ENCODE measurements around the gene NTN1. TPM values are rescaled to one million over a fixed set of nuclear protein-coding genes. Genes with fewer than 3 reads are reported as not detected.

NTN1 gene
- total RNA-seq, 2 donors from 2014 or later = 99.9 to 167 TPM

DNA sequence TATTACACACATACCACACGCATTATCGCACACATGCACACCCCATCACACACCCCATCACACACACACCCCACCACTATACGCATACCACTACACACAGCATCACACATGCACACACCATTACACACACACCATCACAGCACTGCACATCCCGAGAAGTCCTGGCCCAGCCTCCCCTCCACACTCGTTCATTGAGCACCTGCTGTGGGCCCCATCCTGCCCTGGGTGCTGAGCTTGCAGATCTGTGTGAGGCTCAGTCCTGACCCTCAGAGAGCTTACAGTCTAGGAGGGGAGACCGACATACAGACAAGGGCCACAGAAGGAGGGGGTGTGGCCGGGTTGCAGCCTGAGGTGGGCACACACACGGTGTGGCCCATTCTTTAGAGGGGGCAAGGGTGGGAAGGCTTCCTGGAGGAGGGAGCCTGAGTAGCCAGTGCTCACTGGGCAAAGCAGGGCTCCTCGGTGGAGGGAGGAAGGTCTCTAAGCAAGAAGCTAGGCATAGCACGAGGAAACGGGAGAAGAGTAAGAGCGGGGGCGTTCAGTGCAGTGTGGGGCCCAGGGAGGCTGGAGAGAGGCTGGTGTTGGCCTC lies 206.6 kb downstream of the NTN1 start:
- DNase-seq = no peak
- ATAC-seq = peak in 1 of 2 donors; percentile 28
- intact Hi-C loops (cut with DNase I) = loop anchor here in 1 of 2 donors (10.0 kb wide), 1 partner anchor 47 kb away; no protein-coding TSS in a partner anchor

DNA sequence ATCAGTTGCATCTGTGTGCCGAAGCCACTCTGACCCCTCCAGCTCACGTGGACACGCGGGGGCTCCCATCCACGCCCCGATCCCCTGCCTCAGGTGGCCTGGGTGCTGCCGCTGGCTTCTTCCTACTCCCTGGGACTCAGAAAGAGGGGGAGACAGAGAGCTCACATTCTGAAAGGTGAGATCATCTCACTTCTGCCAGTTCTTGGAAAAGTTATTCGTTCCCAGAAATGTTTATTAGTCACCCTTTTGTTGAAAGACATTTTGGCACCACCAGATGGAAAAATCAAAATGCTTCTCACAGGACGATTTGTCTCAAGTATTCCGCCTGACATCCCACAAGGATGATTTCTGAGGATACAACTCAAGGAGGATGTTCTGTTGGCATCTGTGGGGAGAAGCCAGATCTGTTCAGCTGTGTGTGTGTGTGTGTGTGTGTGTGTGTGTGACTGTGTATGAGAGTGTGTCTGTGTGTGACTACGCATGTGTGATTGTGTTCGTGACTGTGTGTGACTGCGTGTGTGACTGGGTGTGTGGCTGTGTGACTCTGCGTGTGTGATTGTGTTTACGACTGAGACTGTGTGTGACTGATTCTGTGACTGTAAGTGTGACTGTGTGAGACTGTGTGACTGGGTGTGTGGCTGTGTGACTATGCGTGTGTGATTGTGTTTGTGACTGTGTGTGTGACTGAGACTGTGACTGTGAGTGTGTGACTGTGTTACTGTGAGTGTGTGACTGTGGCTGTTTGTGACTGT lies 207.3 kb downstream of the NTN1 start:
- ATAC-seq (peak in 1 of 2 donors; percentile 69), DNase-seq (no peak)
- intact Hi-C loops (cut with DNase I) = loop anchor here in 1 of 2 donors (10.0 kb wide), 1 partner anchor 46 kb away; no protein-coding TSS in a partner anchor

DNA sequence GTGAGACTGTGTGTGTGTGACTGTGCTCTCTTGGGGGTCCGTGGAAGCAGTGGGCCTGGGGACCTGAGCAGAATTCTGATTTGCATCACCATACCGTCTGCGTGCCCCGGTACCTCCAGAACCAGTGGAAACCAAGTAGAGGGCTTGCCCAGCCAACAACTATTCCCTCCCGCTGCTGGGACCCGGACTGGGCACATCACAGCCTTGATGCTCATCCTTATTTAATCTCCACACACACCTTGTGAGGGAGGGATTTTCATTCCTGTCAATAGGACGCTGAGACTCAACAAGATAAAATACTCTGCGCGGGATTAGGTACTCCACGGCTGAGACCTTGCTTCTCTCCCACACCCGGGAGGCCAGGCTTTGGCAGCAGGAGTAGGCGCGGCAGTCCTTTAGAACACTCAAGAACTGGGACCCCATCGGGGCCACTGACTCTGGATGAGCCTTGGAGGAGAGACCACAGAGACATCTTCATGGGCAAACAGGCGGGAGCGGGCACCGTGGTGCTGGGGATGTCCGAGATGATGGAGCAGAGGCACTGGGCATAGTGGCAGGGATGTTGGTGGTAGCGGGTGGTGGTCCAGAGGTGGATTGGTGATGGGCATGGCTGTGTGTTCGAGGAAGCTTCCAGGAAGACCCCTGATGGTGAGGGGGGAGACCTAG lies 208.0 kb downstream of the NTN1 start:
- no peak for DNase-seq
- ATAC-seq = no peak

DNA sequence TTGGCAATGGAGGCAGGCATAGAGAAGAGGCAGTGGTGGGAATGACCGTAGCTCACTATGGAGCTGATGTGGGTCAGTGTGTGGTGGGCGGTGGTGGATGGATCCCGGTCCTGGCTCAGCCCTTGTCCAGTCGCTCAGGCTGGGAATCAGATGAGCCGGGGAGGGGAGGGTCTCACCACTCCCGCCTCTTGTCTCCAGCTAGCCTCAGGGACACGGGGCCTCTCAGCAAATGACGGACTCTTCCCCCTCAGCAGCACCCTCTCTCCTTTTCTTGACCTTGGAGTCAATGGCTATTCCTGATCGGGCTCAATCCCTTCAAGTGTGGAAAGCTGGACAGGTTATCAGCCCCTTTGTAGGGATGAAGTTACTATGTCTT lies 208.5 kb downstream of the NTN1 start:
- ATAC-seq (no peak), DNase-seq (no peak)
- intact Hi-C loops (cut with DNase I) = loop anchor here in 1 of 2 donors (10.0 kb wide), 1 partner anchor 45 kb away; no protein-coding TSS in a partner anchor

More for the DNA sequence above, 208.0 kb downstream of the NTN1 start:
- intact Hi-C loops (cut with DNase I) = loop anchor here in 1 of 2 donors (10.0 kb wide), 1 partner anchor 46 kb away; no protein-coding TSS in a partner anchor

DNA sequence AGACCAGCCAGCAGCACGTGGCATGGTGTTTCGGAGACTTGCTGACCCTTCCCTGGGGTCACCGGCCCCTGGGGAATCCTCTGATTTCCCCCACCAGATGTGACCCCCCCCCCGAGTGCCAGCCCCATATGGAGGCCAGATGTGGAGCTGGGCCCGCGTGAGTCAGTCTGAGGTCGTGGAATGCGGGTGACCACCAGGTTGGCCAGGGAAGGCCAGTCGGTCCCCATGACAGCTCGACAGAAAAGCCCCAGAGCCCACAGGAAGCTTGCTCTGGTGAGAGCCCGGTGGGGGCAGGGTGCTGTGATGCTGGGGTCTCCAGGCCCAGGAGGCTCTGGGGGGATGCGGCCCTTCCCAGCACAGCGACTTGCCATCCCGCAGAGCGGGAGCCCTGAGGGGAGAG lies 209.0 kb downstream of the NTN1 start:
- intact Hi-C loops (cut with DNase I) = no loop called here
- no peak for ATAC-seq
- no peak for DNase-seq

DNA sequence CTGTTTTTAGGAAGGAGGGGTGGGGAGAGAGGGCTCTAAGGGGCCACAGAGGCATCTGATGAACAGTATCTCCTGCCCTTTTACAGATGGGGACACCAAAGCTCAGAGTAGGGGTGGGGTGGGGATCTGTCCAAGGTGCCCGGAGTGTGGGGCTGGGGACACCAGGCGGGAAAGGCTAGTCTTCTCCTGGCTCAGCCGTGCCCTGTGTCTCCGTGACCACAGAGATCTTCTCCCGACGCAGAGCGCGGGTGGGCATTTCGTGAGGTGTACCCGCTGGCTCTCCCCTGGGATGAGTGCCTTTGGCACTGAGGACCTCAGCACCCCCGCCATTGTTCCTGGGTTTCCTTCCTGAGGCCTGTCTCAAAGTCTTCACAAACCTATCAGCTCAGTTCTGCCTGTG lies 209.6 kb downstream of the NTN1 start:
- no peak for ATAC-seq
- intact Hi-C loops (cut with DNase I) = no loop called here
- no peak for DNase-seq

DNA sequence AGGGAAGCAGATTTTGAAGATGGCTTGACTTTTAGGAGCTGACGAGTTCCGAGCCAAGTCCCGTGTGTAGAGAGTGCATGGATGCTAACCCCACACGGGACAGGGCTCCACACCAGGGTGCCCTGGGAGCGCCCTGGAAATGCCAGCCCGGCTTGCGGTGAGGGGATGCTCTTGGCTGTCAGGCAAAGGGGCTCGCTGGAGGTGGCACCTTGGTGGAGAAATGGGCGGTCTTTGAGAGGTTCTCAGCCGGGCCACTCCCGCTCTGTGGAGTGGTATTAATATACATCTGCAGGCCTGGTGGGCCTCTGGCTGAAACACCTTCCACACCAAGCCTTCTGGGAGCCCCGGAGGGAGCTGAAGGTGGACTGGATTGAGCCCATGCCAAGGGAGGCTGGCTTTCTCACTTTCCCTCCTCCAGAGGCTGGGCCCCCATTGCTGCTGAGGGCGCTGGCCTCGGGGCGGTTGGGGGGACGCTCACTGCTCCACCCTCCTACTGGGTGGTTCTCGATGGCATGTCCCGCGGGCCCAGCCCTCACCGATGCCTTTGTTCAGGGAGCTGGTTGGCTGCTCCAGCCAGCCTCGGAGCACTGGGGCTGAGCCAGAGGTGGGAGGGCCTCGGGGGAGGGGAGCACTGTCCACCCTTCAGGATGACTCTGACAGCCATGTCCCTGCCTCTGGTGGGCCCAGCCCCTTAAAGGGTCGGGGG lies 210.3 kb downstream of the NTN1 start:
- intact Hi-C loops (cut with DNase I) = no loop called here
- ATAC-seq (no peak), DNase-seq (no peak)

DNA sequence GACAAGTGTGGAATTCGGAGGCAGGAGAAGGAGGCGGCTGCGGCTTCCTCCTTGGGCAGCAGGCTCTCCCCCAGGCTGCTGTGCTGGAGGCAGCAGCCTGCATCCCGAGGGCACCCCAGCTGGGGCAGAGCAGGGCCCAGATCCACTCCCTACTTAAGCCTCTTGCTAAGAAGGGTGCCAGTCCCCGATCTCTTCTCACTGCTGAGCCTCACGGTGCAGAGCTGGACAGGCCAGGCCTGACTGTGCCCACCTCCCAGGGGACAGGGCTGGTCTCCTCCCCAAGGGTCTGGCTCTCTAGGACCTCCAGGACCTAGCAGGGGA lies 210.8 kb downstream of the NTN1 start:
- ATAC-seq = no peak
- intact Hi-C loops (cut with DNase I) = no loop called here
- DNase-seq = no peak

DNA sequence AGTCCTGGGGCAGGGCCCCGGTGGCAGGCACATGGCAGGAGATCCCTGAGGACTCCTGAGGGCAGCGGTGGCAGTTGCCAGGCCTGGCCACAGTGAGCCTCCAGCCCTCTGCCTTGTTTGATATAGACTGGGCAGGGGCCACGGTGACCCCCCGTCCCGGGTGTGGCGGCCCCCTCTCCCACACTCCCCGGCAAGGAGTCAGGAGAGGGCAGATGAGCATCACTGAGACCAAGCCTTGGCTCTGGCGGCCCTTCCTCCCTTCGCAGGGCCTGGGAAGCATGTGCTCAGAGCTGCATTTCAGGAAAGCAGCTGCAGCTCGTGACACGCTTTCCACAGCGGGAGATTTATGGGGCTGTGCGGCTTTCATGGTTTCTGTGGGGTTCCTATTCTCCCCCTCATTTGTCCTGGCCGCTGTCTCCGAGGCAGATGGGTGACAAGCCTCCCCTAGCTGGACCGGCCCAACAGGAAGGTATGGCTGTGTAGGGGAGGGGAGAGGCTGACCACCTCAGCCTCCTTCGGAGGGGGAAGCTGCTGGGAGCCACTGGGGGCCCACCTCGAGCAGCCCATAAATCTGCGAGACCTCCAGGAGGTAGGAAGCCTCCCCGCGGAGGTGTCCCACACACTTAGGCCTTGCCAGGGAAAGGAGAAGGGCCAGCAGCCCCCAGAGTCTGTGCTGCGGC lies 211.4 kb downstream of the NTN1 start:
- intact Hi-C loops (cut with DNase I) = no loop called here
- DNase-seq = no peak
- ATAC-seq = no peak

DNA sequence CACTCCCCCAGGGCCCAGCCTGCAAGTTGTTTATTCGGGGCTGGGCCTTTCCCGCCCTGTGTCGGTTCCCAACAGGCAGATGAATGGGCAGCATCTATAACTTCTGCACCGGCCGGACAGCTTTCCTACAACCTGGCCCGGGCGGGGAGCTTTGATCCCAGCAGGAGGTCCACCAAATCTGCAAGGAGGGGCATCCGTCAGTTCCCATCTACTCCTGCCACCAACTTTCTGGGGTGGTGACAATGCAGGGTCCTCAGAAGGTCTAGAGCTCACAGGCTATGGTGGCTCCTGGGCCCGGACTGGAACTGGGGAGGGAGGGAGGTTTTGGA lies 211.9 kb downstream of the NTN1 start:
- DNase-seq (no peak), ATAC-seq (no peak)
- intact Hi-C loops (cut with DNase I) = no loop called here

DNA sequence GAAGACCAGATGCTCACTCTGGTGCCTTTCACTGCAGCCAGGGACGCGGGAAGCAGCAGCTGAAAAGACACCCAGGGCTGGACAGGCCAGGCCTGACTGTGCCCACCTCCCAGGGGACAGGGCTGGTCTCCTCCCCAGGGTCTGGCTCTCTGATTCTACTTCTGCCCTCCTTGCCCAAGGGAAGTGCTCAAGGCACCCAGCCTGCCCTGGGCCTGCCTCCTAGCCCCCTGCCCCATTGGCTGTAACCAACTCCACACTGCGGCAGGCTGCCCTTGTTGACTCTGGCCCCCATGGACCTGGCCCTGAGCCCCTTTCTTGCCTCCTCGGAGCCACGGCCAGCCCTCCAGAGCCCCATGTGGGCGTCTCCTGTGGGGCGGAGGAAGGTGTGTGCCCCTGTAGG lies 212.5 kb downstream of the NTN1 start:
- ATAC-seq = no peak
- no peak for DNase-seq
- intact Hi-C loops (cut with DNase I) = no loop called here

DNA sequence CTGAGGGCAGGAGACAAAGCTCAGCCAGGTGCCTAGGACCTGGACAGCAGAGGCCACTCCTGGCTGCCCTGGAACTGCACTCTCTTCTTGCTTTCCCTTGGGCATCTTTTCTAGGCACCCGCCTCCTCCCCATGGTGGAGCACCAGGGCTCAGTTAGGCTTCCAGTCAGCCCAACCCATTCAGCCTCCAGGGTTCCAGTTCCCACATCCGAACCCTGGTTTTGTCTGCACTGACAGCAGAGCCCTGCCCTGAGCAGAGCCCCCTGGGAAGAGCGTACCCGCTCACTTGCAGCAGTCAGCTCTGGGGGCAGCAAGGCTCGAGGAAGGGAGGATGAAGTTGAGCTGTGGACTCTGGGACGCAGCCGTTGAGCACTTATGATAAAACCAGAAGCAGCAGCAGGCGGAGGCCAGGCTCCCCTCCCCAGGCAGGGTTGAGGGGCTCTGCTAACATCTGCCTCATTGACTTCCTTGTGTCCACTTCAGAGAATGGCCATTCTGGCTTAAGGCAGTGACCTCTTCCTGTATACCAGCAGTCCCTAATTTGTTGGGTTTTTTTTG lies 213.2 kb downstream of the NTN1 start:
- DNase-seq = no peak
- intact Hi-C loops (cut with DNase I) = no loop called here
- ATAC-seq = no peak

DNA sequence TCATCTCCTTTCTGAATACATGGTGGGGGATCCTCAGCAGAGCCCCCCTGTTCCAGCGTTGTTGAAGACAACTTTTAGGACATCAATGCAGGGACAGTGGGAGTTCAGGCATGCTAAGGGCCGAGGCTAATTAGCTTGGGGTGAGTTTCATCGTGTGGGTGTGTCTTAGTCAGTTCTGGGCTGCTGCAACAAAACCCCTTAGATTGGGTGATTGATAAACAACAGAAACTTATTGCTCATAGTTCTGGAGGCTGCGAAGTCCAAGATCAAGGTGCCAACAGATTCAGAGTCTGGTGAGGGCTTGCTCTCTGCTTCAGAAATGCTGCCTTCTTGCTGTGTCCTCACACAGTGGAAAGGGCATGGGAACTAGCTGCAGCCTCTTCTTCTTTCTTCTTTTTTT lies 214.0 kb downstream of the NTN1 start:
- DNase-seq = no peak
- no peak for ATAC-seq
- intact Hi-C loops (cut with DNase I) = loop anchor here in 1 of 2 donors (5.0 kb wide), 1 partner anchor 57 kb away; no protein-coding TSS in a partner anchor

DNA sequence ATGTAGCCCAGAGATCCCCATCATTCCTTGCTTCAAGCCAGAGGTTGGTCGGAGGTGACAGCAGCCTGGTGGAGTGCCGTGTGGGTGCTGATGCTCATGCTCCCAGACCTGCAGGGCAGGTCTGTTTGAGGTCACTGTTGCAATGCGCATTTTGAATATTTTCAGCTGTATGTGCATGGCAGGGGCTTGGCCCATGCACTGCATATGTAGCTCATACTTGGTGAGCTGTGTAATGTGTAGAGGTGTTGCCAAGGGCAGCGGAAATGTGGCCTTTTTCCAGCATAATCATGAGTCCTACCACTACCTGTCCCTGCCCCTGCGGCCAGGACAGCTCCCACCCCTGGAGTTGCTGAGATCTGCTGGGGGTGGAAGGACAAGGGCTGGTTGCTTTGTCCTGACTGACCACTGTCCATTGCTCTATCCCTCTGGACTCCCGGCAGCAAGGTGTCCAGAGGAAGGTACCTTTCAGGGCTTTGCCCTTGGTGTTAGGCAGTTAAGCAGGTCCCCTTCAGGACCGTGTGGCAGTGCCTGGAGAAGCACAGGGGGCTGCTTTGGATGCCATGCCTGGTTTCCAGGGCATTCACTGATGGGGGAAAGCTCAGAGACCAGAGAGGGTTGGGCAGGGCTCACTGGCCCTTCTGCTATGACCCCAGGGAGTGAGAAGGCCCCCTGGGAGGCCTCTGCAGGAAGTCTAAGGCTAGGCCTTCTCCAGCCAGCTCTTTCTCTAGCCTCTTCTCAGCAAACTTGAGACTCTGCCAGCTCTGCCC lies 215.2 kb downstream of the NTN1 start:
- DNase-seq (no peak), ATAC-seq (no peak)
- intact Hi-C loops (cut with DNase I) = loop anchor here in 1 of 2 donors (5.0 kb wide), 1 partner anchor 56 kb away; no protein-coding TSS in a partner anchor

DNA sequence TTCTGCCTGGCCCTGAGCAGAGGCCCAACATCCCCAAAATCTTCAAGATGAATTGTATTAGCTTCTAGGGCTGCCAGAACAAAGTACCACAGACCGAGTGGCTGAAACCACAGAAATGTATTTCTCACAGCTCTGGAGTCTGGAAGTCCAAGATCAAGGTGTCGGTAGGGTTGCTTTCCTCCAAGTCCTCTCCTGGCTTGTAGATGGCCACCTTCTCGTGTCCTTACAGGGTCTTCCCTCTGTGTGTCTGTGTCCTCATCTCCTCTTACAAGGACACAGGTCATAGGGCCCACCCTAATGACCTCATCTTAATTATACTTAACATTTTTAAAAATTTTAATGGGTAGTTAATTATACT lies 215.7 kb downstream of the NTN1 start:
- intact Hi-C loops (cut with DNase I) = loop anchor here in 1 of 2 donors (5.0 kb wide), 1 partner anchor 55 kb away; no protein-coding TSS in a partner anchor
- no peak for ATAC-seq
- no peak for DNase-seq

DNA sequence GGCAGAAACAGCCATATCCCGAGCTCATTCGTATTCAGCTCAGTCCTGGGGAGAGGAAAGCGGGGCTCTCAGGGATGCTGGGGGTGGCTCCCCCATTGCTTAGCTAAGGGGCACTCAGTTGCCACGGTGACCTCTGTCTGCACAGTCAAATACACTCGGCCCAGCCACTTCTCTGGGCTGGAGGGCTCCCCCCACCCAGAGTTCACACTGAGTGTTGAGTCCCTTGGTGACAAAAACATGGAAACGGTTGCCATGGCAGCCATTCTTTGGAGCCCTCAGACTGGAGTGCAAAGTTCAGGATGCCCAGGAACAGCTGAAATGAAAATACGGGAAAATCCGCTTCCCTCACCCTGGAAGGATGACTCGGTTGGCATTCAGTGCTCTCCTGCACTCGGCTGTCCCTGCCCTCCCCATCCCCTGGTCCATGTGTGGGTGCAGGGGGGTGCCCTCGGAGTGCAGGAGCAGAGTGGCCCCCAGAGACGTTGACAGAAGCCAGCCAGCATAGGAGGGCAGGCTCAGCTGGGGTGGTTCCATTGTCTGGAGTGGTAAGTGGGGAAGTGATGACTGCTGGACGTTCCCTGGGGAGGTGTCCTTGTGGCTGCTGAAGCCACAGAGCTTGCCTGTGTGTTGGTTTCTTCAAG lies 216.5 kb downstream of the NTN1 start:
- DNase-seq (no peak), ATAC-seq (no peak)
- intact Hi-C loops (cut with DNase I) = loop anchor here in 1 of 2 donors (5.0 kb wide), 1 partner anchor 55 kb away; no protein-coding TSS in a partner anchor

DNA sequence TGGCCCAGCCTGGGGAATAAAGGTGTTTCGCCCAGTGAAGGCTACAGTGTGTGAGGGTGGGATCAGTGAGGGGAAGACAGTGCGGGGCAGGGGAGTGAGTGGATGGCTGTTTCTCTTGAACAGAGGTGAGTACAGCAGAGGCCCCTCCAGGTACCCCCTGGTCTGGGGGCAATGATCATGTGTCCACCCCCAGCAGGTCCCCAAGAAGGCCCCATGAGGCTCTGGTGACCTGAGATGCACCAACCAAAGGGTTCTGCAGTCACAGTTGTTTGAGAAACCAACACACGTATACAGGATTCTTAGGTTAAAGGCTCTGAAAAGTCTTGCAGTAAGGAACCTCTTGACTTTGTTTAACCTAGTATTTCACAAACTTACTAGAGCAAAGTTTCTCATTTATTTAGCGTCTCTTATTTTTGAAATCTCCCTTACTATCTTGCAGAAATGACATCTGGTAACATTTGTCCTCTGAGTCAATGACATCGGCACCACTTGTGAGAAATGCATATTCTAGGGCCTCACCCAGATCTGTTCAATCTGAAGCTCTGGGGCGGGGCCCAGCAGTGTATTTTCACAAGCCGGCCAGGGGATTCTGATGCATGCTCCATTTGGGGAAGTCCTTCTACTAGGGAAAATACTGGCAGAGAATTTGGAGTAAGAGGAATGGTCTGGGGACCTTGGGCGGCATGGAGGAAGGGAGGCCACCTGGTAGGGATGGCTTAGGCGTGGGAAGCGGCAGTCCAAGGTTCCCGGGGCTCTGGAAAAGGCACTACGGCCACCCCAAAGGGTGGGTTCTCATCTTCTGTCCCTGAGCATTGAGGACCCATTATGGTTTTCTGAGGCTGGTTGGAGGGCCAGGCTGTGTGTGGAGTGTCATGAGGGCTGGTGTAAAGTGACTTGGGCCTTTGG lies 217.3 kb downstream of the NTN1 start:
- ATAC-seq (no peak), DNase-seq (no peak)
- intact Hi-C loops (cut with DNase I) = loop anchor here in 1 of 2 donors (5.0 kb wide), 1 partner anchor 54 kb away; no protein-coding TSS in a partner anchor

Data from left cardiac atrium (tissue), 4 donors.